OCI-LY7 (cell line): ENCODE data around the gene TMEM255B. TPM values are rescaled to one million over a fixed set of nuclear protein-coding genes. Genes with fewer than 3 reads are reported as not detected.

Experiments
- BruUV-seq: library from RNA; stranded (reverse); fragments of 400-500 nt; replicated peaks from 2 replicates; lab custom pipeline; 2021; lab: Mats Ljungman, UMichigan
- CTCF ChIA-PET: fragments of 300-600 bp; sonication (Branson Sonifier 250); formaldehyde crosslinking; loops from one replicate; lab custom pipeline; 2022; ENCODE audit warnings: antibody characterized with exemption; ENCODE audit not compliant: unreplicated experiment; lab: Charles Lee
- POLR2A ChIA-PET: fragments of 300-600 bp; sonication (Branson Sonifier 250); formaldehyde crosslinking; loops from one replicate; lab custom pipeline; 2022; ENCODE audit warnings: antibody characterized with exemption; lab: Charles Lee
- DNase-seq: peaks from one replicate; pipeline ENCODE4 v3.0.0-alpha.2; 2015; ENCODE audit warnings: low spot score
- H2AFZ ChIP-seq: fragments of 200-600 bp; sonication (generic), shearing (Covaris generic); 2 replicates; pipeline ENCODE4 v1.6.1; 2014; ENCODE audit warnings: mild to moderate bottlenecking, antibody characterized with exemption, low read length, moderate library complexity
- H3K27ac ChIP-seq: fragments of 200-600 bp; sonication (generic); 2 replicates; pipeline ENCODE4 v1.5.1; 2014; ENCODE audit warnings: mixed run types, low read depth, mild to moderate bottlenecking, moderate library complexity, low read length, inconsistent platforms; ENCODE audit not compliant: poor library complexity, severe bottlenecking
- H3K36me3 ChIP-seq: fragments of 200-600 bp; sonication (generic); 2 replicates; pipeline ENCODE4 v1.6.1; 2014; ENCODE audit warnings: mild to moderate bottlenecking, antibody characterized with exemption, low read length, moderate library complexity, mixed read lengths; ENCODE audit not compliant: insufficient read depth
- H3K4me1 ChIP-seq: fragments of 200-600 bp; sonication (generic); 2 replicates; pipeline ENCODE4 v1.5.1; 2014; ENCODE audit warnings: mild to moderate bottlenecking, low read length; ENCODE audit not compliant: insufficient read depth, poor library complexity, severe bottlenecking
- H3K4me2 ChIP-seq: fragments of 200-600 bp; sonication (generic); 2 replicates; pipeline ENCODE4 v1.6.1; 2014; ENCODE audit warnings: mild to moderate bottlenecking, low read length
- H3K4me3 ChIP-seq: fragments of 200-600 bp; sonication (generic); 2 replicates; pipeline ENCODE4 v1.5.1; 2014; ENCODE audit warnings: mild to moderate bottlenecking, low read depth, low read length; ENCODE audit not compliant: poor library complexity, severe bottlenecking
- H3K79me2 ChIP-seq: fragments of 200-600 bp; sonication (generic); 2 replicates; pipeline ENCODE4 v1.6.1; 2016; ENCODE audit warnings: low read depth, mild to moderate bottlenecking, low read length, moderate library complexity, mixed read lengths; ENCODE audit not compliant: insufficient read depth
- H3K9me2 ChIP-seq: fragments of 200-600 bp; sonication (generic); 2 replicates; pipeline ENCODE4 v1.6.1; 2016; ENCODE audit warnings: mild to moderate bottlenecking, low read length, mixed read lengths; ENCODE audit not compliant: insufficient read depth
- H3K9me3 ChIP-seq: fragments of 200-600 bp; sonication (generic); 2 replicates; pipeline ENCODE4 v1.6.1; 2014; ENCODE audit warnings: mild to moderate bottlenecking, mixed run types, low read length, mixed read lengths
- H4K20me1 ChIP-seq: fragments of 200-600 bp; sonication (generic); 2 replicates; pipeline ENCODE4 v1.6.1; 2014; ENCODE audit warnings: mild to moderate bottlenecking, antibody characterized with exemption, low read length, moderate library complexity, mixed read lengths; ENCODE audit not compliant: insufficient read depth
- CTCF ChIP-seq: fragments of 200-600 bp; sonication (generic); conservative IDR thresholded peaks from 2 replicates; pipeline ENCODE4 v1.5.1; 2014; ENCODE audit warnings: mild to moderate bottlenecking, antibody characterized with exemption, low read length, moderate library complexity, mixed read lengths
- EZH2phosphoT487 ChIP-seq: fragments of 200-600 bp; sonication (generic); IDR thresholded peaks from 2 replicates; pipeline ENCODE4 v1.6.1; 2018; ENCODE audit warnings: low read depth, borderline replicate concordance, mild to moderate bottlenecking, mixed run types, antibody characterized with exemption, low read length, moderate library complexity, mixed read lengths
- intact Hi-C: fragments of 100-400 bp; cut with micrococcal nuclease; formaldehyde crosslinking; loops from one replicate; pipeline ENCODE4 v1.10.0; 2022; ENCODE audit not compliant: unreplicated experiment
- total RNA-seq, 2 experiments: library from RNA; depleted of rRNA in 1 of 2; stranded (reverse); fragments of >200 nt in 1 of 2; shearing (Covaris generic) in 1 of 2; gene quantifications; 2 replicates each; pipeline ENCODE4 v1.2.3, GENCODE V29; 2014 to 2022

Gene TMEM255B
- total RNA-seq, 2 experiments from 2014 or later = 2.6 to 6.8 TPM

GRCh38 chr13:113768018-113768905 is 9.2 kb downstream of the TMEM255B start:
- H2AFZ ChIP-seq = no peak overlapping the region
- no peaks in the 10 kb centered on the region for H3K9me3 ChIP-seq
- H3K4me2 ChIP-seq = no peak overlapping the region
- intact Hi-C loops = no loop called here
- BruUV-seq = no TSS peak
- no peaks in the 10 kb centered on the region for H3K4me1 ChIP-seq
- no peak for DNase-seq
- no peaks in the 10 kb centered on the region for H3K9me2 ChIP-seq
- H3K27ac ChIP-seq = no peak overlapping the region
- H4K20me1 ChIP-seq = no peaks in the 10 kb centered on the region
- no peaks in the 10 kb centered on the region for H3K36me3 ChIP-seq
- no peak for TF ChIP-seq CTCF
- no peak for TF ChIP-seq EZH2phosphoT487
- H3K4me3 ChIP-seq = no peak overlapping the region
- ChIA-PET POLR2A (no interaction called here), CTCF (no interaction called here)
- H3K79me2 ChIP-seq = no peaks in the 10 kb centered on the region

- no peak for DNase-seq
- POLR2A ChIA-PET = interaction anchor here (0.6 kb wide), 2 partner anchors 324 to 498 kb away, joined by 3 read pairs; no protein-coding TSS in a partner anchor
- no peak overlapping the region for H2AFZ ChIP-seq
- no peaks in the 10 kb centered on the region for H3K79me2 ChIP-seq
- no peak overlapping the region for H3K4me2 ChIP-seq
- no peak overlapping the region for H3K27ac ChIP-seq
- no peaks in the 10 kb centered on the region for H4K20me1 ChIP-seq
- H3K4me3 ChIP-seq = no peak overlapping the region
- no peaks in the 10 kb centered on the region for H3K9me2 ChIP-seq
- no TSS peak for BruUV-seq
- CTCF ChIA-PET = no interaction called here
- no peaks in the 10 kb centered on the region for H3K4me1 ChIP-seq
- intact Hi-C loops = no loop called here
- H3K9me3 ChIP-seq = no peaks in the 10 kb centered on the region
- TF ChIP-seq CTCF (no peak), EZH2phosphoT487 (no peak)
- H3K36me3 ChIP-seq = no peaks in the 10 kb centered on the region
These were observed 10.1 kb downstream of the TMEM255B start for GRCh38 chr13:113769106-113769505.

DNA sequence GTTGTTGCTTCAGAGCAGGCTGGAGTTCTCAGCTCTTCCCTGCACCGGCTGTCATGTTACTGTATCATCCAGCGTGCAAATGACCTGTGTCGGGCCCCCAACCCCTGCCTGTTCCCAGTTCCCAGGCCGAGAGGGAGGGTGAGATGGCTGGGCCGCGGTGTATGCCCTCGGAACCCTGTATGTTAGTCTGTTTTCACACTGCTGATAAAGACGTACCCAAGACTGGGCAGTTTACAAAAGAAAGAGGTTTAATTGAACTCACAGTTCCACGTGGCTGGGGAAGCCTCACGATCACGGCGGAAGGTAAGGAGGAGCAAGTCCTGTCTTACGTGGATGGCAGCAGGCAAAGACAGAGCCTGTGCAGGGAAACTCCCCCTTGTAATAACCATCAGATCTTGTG is 10.9 kb downstream of the TMEM255B start:
- no TSS peak for BruUV-seq
- Histone ChIP-seq H3K4me1 (no peaks in the 10 kb centered on the region), H3K4me3 (no peak overlapping the region), H4K20me1 (no peaks in the 10 kb centered on the region), H3K27ac (no peak overlapping the region), H2AFZ (no peak overlapping the region), H3K9me3 (no peaks in the 10 kb centered on the region), H3K9me2 (no peaks in the 10 kb centered on the region), H3K79me2 (no peaks in the 10 kb centered on the region), H3K4me2 (no peak overlapping the region), H3K36me3 (no peaks in the 10 kb centered on the region)
- intact Hi-C loops = no loop called here
- DNase-seq = no peak
- TF ChIP-seq EZH2phosphoT487 (no peak), CTCF (no peak)
- CTCF ChIA-PET = no interaction called here
- POLR2A ChIA-PET = interaction anchor here (0.6 kb wide), 1 partner anchor 323 kb away, joined by 3 read pairs; no protein-coding TSS in a partner anchor
